Hepatocyte (in vitro differentiated cells): ENCODE results near the gene GRID1.

ENCODE experiments used
- EZH2 ChIP-seq: fragments of 200-600 bp; sonication (generic); IDR thresholded peaks from 2 replicates; pipeline ENCODE4 v1.6.1; 2016; ENCODE audit warnings: antibody characterized with exemption, mild to moderate bottlenecking, borderline replicate concordance
- EZH2phosphoT487 ChIP-seq: fragments of 200-600 bp; sonication (generic); IDR thresholded peaks from one replicate; pipeline ENCODE4 v1.6.1; 2018; ENCODE audit warnings: antibody characterized with exemption, mild to moderate bottlenecking, low read depth, moderate library complexity; ENCODE audit not compliant: unreplicated experiment, severe bottlenecking
- TF ChIP-seq, protein P1 (sequence below): fragments of 200-600 bp; sonication (generic); IDR thresholded peaks from 2 replicates; pipeline ENCODE4 v1.5.1; 2016; ENCODE audit warnings: antibody characterized with exemption, mild to moderate bottlenecking; ENCODE audit not compliant: poor library complexity

DNA sequence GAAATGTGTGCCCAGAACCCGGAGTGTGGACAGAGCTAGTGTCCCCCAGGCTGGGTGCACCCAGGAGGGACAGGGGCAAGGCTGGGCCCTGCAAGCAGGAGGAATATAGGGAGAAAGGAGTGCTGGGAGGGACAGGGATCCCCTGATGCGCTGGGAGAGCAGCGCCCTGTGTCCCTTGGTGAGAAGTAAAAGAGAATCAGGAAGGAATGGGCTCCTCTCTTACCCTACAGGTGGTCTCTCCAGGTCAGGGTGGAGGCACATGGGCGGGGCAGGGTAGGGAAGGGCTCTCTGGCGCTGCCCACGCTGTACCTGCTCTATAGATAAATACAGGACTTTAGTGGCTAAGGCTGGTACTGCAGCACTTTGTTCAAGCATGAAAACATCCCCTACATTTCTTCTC, 753.8 kb downstream of the GRID1 start:
- TF ChIP-seq EZH2 (no peak), EZH2phosphoT487 (no peak)
- TF ChIP-seq, protein P1, sequence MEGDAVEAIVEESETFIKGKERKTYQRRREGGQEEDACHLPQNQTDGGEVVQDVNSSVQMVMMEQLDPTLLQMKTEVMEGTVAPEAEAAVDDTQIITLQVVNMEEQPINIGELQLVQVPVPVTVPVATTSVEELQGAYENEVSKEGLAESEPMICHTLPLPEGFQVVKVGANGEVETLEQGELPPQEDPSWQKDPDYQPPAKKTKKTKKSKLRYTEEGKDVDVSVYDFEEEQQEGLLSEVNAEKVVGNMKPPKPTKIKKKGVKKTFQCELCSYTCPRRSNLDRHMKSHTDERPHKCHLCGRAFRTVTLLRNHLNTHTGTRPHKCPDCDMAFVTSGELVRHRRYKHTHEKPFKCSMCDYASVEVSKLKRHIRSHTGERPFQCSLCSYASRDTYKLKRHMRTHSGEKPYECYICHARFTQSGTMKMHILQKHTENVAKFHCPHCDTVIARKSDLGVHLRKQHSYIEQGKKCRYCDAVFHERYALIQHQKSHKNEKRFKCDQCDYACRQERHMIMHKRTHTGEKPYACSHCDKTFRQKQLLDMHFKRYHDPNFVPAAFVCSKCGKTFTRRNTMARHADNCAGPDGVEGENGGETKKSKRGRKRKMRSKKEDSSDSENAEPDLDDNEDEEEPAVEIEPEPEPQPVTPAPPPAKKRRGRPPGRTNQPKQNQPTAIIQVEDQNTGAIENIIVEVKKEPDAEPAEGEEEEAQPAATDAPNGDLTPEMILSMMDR = peak; percentile 6
